SH-SY5Y (cell line): Measurements from ENCODE around the gene MOV10.

Experiments
- GATA2 ChIP-seq: IDR thresholded peaks from 2 replicates; pipeline ENCODE4 v1.6.1; 2011; ENCODE audit warnings: mild to moderate bottlenecking, low read depth, low read length
- GATA3 ChIP-seq: IDR thresholded peaks from 2 replicates; pipeline ENCODE4 v1.6.1; 2011; ENCODE audit warnings: low read depth, mild to moderate bottlenecking, low read length, moderate library complexity

DNA sequence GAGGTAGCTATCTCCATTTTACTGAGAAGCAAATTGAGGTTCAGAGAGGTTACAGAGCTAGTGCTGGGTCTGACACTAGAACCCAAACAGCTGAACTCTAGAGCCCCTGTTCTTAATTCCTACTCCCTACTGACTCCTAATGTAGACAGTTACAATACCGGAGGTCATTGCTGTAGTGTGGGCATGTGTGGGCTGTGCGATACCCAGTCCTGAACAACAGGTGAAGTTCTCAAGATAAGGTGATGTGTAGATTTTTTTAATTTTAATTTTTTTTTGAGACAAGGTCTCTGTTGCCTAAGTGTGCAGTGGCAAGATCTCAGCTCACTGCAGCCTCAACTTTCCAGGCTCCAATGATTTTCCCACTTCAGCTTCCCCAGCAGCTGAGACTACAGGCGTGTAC, 34.0 kb downstream of the MOV10 start:
- TF ChIP-seq GATA2 = no peak
- no peak for TF ChIP-seq GATA3
